ENCODE measurements around the gene PRKAB2. TPM values are rescaled to one million over a fixed set of nuclear protein-coding genes. Genes with fewer than 3 reads are reported as not detected.

The PRKAB2 gene
- total RNA-seq, 1 donor from 2014 or later: 19.4 TPM

DNA sequence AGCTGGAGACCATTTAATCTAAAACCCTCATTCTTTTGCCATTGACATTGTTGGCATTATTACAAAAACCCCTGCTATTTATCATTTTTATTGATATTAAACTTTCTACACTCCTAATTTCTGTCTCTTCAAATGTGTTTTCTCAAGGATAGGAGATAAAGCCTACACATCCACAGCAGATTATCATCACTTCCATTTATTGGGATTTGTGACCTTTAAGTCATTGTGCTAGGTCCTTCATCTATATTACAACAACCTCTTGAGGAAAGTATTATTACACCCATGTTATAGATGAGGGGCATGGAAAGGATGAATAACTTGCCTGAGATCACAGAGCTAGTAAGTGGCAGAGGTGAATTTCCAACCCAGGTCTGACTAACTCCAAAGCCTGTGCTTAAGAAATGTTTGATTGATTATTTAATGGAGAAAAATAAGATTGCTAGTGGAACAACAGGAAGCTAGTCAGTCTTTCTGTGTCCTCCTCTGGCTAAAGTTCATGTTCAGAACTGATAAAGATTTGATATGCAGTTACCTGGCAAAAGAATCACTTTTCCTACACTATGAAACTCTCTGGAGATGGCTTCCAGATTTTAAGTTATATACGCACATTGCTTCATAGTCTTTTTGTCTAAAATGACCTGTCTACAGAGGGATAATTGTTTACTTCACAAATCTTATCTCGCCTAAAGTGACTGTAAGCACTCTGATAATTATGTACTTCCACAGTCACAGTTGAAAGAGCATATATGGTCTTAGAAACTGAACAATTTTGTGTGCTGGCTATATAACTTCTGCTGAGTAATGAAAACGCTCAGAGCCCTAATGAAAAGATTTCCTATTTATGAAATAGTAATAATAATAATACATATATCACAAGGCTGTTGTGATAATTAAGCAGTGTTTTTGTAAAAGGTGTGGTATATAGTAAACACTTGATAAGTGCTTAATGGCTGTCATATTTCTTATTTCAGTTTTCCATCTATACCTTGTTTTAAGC, 37.9 kb upstream of the PRKAB2 start:
- Mint-ChIP-seq H3K36me3 (ENCODE audit: low read depth) (no peaks in the 10 kb centered on the region), H3K27me3 (ENCODE audit: low read depth) (no peaks in the 10 kb centered on the region), H3K9me3 (no peaks in the 10 kb centered on the region), H3K4me1 (no peaks in the 10 kb centered on the region), H3K4me3 (no peak overlapping the region), H3K27ac (ENCODE audit: unreplicated experiment) (no peak overlapping the region)
- TF ChIP-seq, protein P1, sequence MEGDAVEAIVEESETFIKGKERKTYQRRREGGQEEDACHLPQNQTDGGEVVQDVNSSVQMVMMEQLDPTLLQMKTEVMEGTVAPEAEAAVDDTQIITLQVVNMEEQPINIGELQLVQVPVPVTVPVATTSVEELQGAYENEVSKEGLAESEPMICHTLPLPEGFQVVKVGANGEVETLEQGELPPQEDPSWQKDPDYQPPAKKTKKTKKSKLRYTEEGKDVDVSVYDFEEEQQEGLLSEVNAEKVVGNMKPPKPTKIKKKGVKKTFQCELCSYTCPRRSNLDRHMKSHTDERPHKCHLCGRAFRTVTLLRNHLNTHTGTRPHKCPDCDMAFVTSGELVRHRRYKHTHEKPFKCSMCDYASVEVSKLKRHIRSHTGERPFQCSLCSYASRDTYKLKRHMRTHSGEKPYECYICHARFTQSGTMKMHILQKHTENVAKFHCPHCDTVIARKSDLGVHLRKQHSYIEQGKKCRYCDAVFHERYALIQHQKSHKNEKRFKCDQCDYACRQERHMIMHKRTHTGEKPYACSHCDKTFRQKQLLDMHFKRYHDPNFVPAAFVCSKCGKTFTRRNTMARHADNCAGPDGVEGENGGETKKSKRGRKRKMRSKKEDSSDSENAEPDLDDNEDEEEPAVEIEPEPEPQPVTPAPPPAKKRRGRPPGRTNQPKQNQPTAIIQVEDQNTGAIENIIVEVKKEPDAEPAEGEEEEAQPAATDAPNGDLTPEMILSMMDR (conservative IDR thresholded peaks at IDR 0.05): no peak
- no peak for DNase-seq (ENCODE audit: low read depth, low spot score)

- Mint-ChIP-seq H3K27me3 (ENCODE audit: low read depth) (no peaks in the 10 kb centered on the region), H3K9me3 (peaks cover 2% of the 10 kb centered on the region), H3K4me3 (no peak overlapping the region), H3K4me1 (no peaks in the 10 kb centered on the region), H3K36me3 (ENCODE audit: low read depth) (peaks cover 5% of the 10 kb centered on the region), H3K27ac (ENCODE audit: unreplicated experiment) (no peak overlapping the region)
- DNase-seq (ENCODE audit: low read depth, low spot score): no peak
- TF ChIP-seq, protein P1 (conservative IDR thresholded peaks at IDR 0.05): no peak
These were observed 36.3 kb upstream of the PRKAB2 start for GRCh38 chr1:147208619-147209018.

- TF ChIP-seq, protein P1 (conservative IDR thresholded peaks at IDR 0.05): no peak
- no peak overlapping the region for H3K4me3 Mint-ChIP-seq
These were observed 34.9 kb upstream of the PRKAB2 start for GRCh38 chr1:147207192-147207591.

GRCh38 chr1:147204080-147204479, 31.8 kb upstream of the PRKAB2 start:
- peaks cover 2% of the 10 kb centered on the region for H3K9me3 Mint-ChIP-seq
- H3K36me3 Mint-ChIP-seq (ENCODE audit: low read depth): peaks cover 13% of the 10 kb centered on the region
- H3K4me1 Mint-ChIP-seq: no peaks in the 10 kb centered on the region
- TF ChIP-seq, protein P1 (conservative IDR thresholded peaks at IDR 0.05): no peak
- DNase-seq (ENCODE audit: low read depth, low spot score): no peak
- no peaks in the 10 kb centered on the region for H3K27me3 Mint-ChIP-seq (ENCODE audit: low read depth)
- no peak overlapping the region for H3K4me3 Mint-ChIP-seq
- H3K27ac Mint-ChIP-seq (ENCODE audit: unreplicated experiment): no peak overlapping the region

More at GRCh38 chr1:147207192-147207591, 34.9 kb upstream of the PRKAB2 start:
- DNase-seq (ENCODE audit: low read depth, low spot score): no peak
- Mint-ChIP-seq H3K27ac (ENCODE audit: unreplicated experiment) (no peak overlapping the region), H3K9me3 (peaks cover 2% of the 10 kb centered on the region), H3K27me3 (ENCODE audit: low read depth) (no peaks in the 10 kb centered on the region), H3K4me1 (no peaks in the 10 kb centered on the region), H3K36me3 (ENCODE audit: low read depth) (peaks cover 13% of the 10 kb centered on the region)

DNA sequence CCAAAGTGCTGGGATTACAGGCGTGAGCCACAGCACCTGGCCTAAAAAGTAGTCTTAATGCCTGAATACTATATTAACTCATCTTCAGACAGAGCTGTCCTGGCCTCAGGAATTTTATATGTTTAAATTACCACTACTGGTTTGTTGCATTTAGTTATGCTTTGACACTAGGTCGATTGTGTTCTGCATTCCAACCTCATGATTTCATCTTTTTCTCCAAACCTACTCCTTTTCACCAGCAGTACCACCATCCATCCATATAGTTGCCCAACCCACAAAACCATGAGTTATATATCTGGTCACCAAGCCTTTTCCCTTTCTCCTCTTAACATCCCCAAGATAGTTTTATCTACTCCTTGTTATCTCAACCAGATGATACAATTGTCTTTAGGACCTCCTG, 30.3 kb upstream of the PRKAB2 start:
- H3K27ac Mint-ChIP-seq (ENCODE audit: unreplicated experiment): no peak overlapping the region
- no peak for DNase-seq (ENCODE audit: low read depth, low spot score)
- no peaks in the 10 kb centered on the region for H3K4me1 Mint-ChIP-seq
- H3K9me3 Mint-ChIP-seq: peaks cover 2% of the 10 kb centered on the region
- H3K27me3 Mint-ChIP-seq (ENCODE audit: low read depth): no peaks in the 10 kb centered on the region
- TF ChIP-seq, protein P1 (conservative IDR thresholded peaks at IDR 0.05): no peak
- no peak overlapping the region for H3K4me3 Mint-ChIP-seq
- H3K36me3 Mint-ChIP-seq (ENCODE audit: low read depth): peaks cover 14% of the 10 kb centered on the region

Data from neural crest cell (in vitro differentiated cells).